Measurements from ENCODE around the gene TMEM106C. TPM values are rescaled to one million over a fixed set of nuclear protein-coding genes. Genes with fewer than 3 reads are reported as not detected.

The TMEM106C gene
- total and polyA plus RNA-seq, 4 donors = 16.2 to 57.8 (median 25.2) TPM

DNA sequence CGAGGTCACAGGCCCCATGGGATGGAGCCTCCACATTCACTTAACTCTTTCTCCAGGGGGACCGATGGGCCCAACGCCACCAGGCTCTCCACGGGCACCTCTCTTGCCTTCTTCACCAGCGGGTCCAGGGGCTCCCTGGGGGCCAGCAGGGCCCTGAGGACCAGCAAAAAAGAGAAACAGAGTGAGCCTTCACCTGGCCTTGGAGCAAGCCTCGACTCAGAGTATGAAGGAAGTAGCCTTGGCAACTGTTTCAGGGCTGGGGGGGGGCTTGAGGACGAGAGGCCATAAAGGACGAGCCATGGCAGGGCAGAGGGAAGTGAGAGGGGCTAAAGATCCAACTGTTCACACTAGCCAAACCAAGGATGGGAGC is 22.9 kb downstream of the TMEM106C start:
- no peak for DNase-seq (ENCODE audit: low spot score)
- Histone ChIP-seq H3K4me3 (ENCODE audit: low read depth in 1 of 3, low read length in 3 of 3) (no peak overlapping the region), H3K27ac (ENCODE audit: low read depth in 1 of 2, low read length in 2 of 2) (no peak overlapping the region), H3K27me3 (ENCODE audit: control insufficient read depth in 4 of 4, insufficient read depth in 4 of 4, low read length in 3 of 4) (no peaks in the 10 kb centered on the region), H3K36me3 (ENCODE audit: control insufficient read depth in 4 of 4, insufficient read depth in 3 of 4, low read depth in 1 of 4, low read length in 3 of 4) (no peaks in the 10 kb centered on the region), H3K9me3 (ENCODE audit: control insufficient read depth in 4 of 4, low read length in 3 of 4) (no peaks in the 10 kb centered on the region), H3K9ac (ENCODE audit: low read depth in 1 of 2, low read length in 2 of 2) (no peak overlapping the region), H3K4me1 (ENCODE audit: control insufficient read depth in 4 of 4, insufficient read depth in 4 of 4, low read length in 3 of 4) (no peaks in the 10 kb centered on the region)
- TF ChIP-seq GABPA (IDR thresholded peaks at IDR 0.05 in 1 of 2, conservative IDR thresholded peaks at IDR 0.05 in 1 of 2) (no peak), HNF4G (IDR thresholded peaks at IDR 0.05) (no peak), FOXA2 (IDR thresholded peaks at IDR 0.05) (no peak), EGR1 (IDR thresholded peaks at IDR 0.05; ENCODE audit: low read depth in 2 of 2) (no peak), YY1 (IDR thresholded peaks at IDR 0.05) (no peak), TAF1 (conservative IDR thresholded peaks at IDR 0.05) (no peak), RXRA (IDR thresholded peaks at IDR 0.05) (no peak), SP1 (IDR thresholded peaks at IDR 0.05) (no peak), HNF4A (conservative IDR thresholded peaks at IDR 0.05) (no peak), FOXA1 (IDR thresholded peaks at IDR 0.05) (no peak), RAD21 (IDR thresholded peaks at IDR 0.05) (no peak), JUND (IDR thresholded peaks at IDR 0.05) (no peak), NR2F2 (IDR thresholded peaks at IDR 0.05) (no peak)
- TF ChIP-seq, protein P1, sequence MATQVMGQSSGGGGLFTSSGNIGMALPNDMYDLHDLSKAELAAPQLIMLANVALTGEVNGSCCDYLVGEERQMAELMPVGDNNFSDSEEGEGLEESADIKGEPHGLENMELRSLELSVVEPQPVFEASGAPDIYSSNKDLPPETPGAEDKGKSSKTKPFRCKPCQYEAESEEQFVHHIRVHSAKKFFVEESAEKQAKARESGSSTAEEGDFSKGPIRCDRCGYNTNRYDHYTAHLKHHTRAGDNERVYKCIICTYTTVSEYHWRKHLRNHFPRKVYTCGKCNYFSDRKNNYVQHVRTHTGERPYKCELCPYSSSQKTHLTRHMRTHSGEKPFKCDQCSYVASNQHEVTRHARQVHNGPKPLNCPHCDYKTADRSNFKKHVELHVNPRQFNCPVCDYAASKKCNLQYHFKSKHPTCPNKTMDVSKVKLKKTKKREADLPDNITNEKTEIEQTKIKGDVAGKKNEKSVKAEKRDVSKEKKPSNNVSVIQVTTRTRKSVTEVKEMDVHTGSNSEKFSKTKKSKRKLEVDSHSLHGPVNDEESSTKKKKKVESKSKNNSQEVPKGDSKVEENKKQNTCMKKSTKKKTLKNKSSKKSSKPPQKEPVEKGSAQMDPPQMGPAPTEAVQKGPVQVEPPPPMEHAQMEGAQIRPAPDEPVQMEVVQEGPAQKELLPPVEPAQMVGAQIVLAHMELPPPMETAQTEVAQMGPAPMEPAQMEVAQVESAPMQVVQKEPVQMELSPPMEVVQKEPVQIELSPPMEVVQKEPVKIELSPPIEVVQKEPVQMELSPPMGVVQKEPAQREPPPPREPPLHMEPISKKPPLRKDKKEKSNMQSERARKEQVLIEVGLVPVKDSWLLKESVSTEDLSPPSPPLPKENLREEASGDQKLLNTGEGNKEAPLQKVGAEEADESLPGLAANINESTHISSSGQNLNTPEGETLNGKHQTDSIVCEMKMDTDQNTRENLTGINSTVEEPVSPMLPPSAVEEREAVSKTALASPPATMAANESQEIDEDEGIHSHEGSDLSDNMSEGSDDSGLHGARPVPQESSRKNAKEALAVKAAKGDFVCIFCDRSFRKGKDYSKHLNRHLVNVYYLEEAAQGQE (IDR thresholded peaks at IDR 0.05) = no peak
- TF ChIP-seq, protein P2, sequence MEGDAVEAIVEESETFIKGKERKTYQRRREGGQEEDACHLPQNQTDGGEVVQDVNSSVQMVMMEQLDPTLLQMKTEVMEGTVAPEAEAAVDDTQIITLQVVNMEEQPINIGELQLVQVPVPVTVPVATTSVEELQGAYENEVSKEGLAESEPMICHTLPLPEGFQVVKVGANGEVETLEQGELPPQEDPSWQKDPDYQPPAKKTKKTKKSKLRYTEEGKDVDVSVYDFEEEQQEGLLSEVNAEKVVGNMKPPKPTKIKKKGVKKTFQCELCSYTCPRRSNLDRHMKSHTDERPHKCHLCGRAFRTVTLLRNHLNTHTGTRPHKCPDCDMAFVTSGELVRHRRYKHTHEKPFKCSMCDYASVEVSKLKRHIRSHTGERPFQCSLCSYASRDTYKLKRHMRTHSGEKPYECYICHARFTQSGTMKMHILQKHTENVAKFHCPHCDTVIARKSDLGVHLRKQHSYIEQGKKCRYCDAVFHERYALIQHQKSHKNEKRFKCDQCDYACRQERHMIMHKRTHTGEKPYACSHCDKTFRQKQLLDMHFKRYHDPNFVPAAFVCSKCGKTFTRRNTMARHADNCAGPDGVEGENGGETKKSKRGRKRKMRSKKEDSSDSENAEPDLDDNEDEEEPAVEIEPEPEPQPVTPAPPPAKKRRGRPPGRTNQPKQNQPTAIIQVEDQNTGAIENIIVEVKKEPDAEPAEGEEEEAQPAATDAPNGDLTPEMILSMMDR (IDR thresholded peaks at IDR 0.05; ENCODE audit: low read depth, low read length, missing input control) = no peak
- TF ChIP-seq, protein P3, sequence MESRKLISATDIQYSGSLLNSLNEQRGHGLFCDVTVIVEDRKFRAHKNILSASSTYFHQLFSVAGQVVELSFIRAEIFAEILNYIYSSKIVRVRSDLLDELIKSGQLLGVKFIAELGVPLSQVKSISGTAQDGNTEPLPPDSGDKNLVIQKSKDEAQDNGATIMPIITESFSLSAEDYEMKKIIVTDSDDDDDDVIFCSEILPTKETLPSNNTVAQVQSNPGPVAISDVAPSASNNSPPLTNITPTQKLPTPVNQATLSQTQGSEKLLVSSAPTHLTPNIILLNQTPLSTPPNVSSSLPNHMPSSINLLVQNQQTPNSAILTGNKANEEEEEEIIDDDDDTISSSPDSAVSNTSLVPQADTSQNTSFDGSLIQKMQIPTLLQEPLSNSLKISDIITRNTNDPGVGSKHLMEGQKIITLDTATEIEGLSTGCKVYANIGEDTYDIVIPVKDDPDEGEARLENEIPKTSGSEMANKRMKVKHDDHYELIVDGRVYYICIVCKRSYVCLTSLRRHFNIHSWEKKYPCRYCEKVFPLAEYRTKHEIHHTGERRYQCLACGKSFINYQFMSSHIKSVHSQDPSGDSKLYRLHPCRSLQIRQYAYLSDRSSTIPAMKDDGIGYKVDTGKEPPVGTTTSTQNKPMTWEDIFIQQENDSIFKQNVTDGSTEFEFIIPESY (IDR thresholded peaks at IDR 0.05) = no peak
- TF ChIP-seq, protein P4, sequence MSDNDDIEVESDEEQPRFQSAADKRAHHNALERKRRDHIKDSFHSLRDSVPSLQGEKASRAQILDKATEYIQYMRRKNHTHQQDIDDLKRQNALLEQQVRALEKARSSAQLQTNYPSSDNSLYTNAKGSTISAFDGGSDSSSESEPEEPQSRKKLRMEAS (IDR thresholded peaks at IDR 0.05) = no peak
- TF ChIP-seq, protein P5, sequence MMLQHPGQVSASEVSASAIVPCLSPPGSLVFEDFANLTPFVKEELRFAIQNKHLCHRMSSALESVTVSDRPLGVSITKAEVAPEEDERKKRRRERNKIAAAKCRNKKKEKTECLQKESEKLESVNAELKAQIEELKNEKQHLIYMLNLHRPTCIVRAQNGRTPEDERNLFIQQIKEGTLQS (IDR thresholded peaks at IDR 0.05) = no peak
- WGBS = 87% methylated on average over 8 of the region's 8 CpGs

Data from liver (tissue), 9 donors.